Lower leg skin (tissue), 4 donors: Measurements from ENCODE around the gene NDUFA7. TPM values are rescaled to one million over a fixed set of nuclear protein-coding genes. Genes with fewer than 3 reads are reported as not detected.

Source experiments
- DNase-seq, 2 donors: peaks; one replicate each; pipeline ENCODE4 v3.0.0-alpha.2; 2019; ENCODE audit warnings: low spot score in 2 of 2
- H3K4me3 ChIP-seq: fragments of 200-600 bp; sonication (generic); 2 replicates; pipeline ENCODE4 v1.5.1; 2017; ENCODE audit warnings: mild to moderate bottlenecking, low read depth; ENCODE audit not compliant: poor library complexity, severe bottlenecking
- POLR2A ChIP-seq, 2 donors: fragments of 450-650 bp; IDR thresholded peaks; one replicate each; pipeline ENCODE4 v1.6.1; 2016 to 2017; ENCODE audit warnings: antibody characterized with exemption in 2 of 2, mild to moderate bottlenecking in 1 of 2, moderate library complexity in 1 of 2
- WGBS, 2 donors: methylation state at CpG; one replicate each; pipeline ENCODE4 v1.1.5; 2018; 5-methylcytosine and 5-hydroxymethylcytosine counted together
- intact Hi-C: fragments of 100-400 bp; cut with DNase I; formaldehyde crosslinking; loops from one replicate; pipeline ENCODE4 v1.15.0; 2023; ENCODE audit warnings: low total_unique reads
- total RNA-seq, 4 donors: library from RNA; depleted of rRNA; stranded (reverse); fragments of >200 nt; gene quantifications; one replicate each; pipeline ENCODE4 v1.1.0, GENCODE V29; 2016
- TF ChIP-seq, protein P1 (sequence below), 3 donors: fragments of 450-650 bp; IDR thresholded peaks; one replicate each; pipeline ENCODE4 v1.5.1; 2016; ENCODE audit warnings: antibody characterized with exemption in 3 of 3, mild to moderate bottlenecking in 3 of 3, moderate library complexity in 2 of 3

Gene NDUFA7
- total RNA-seq, 4 donors from 2014 or later = 24.5 to 39.5 (median 32.3) TPM

DNA sequence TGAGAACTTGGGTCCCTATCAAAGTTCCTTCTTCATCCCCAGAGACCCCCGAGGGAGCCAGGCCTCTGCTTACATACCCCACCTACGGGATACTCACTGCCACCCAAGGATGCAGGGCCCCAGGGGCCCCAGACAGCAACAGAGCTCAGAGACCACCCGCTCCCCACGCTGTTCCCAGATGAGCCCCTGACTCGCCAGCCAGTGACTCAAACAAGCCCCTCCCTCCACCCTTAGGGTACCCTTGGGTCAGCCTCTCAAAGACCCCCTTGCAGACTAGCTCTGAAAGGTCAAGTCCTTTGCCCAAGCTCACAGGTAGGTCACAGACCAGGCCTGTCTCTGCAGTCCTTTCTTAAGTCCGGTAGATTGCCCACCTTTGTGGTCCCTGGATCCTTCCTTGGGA, 58.7 kb downstream of the NDUFA7 start:
- TF ChIP-seq, protein P1, sequence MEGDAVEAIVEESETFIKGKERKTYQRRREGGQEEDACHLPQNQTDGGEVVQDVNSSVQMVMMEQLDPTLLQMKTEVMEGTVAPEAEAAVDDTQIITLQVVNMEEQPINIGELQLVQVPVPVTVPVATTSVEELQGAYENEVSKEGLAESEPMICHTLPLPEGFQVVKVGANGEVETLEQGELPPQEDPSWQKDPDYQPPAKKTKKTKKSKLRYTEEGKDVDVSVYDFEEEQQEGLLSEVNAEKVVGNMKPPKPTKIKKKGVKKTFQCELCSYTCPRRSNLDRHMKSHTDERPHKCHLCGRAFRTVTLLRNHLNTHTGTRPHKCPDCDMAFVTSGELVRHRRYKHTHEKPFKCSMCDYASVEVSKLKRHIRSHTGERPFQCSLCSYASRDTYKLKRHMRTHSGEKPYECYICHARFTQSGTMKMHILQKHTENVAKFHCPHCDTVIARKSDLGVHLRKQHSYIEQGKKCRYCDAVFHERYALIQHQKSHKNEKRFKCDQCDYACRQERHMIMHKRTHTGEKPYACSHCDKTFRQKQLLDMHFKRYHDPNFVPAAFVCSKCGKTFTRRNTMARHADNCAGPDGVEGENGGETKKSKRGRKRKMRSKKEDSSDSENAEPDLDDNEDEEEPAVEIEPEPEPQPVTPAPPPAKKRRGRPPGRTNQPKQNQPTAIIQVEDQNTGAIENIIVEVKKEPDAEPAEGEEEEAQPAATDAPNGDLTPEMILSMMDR (IDR thresholded peaks at IDR 0.05) = no peak
- TF ChIP-seq POLR2A (IDR thresholded peaks at IDR 0.05) = no peak
- H3K4me3 ChIP-seq = no peak overlapping the region
- DNase-seq = no peak
- 93 to 95% methylated on average over 6 of the region's 6 CpGs for WGBS, 2 donors
- intact Hi-C loops = loop anchor here (10.0 kb wide), 1 partner anchor 62 kb away; the partner anchor contains the start of genes NDUFA7 and RPS28

GRCh38 chr19:8261881-8262280, 59.3 kb downstream of the NDUFA7 start:
- DNase-seq = no peak
- WGBS, 2 donors = 86 to 96% methylated on average over 10 to 12 of the region's 14 CpGs
- TF ChIP-seq, protein P1 (IDR thresholded peaks at IDR 0.05) = no peak
- no peak for TF ChIP-seq POLR2A (IDR thresholded peaks at IDR 0.05)
- intact Hi-C loops = loop anchor here (10.0 kb wide), 1 partner anchor 63 kb away; the partner anchor contains the start of genes NDUFA7 and RPS28
- no peak overlapping the region for H3K4me3 ChIP-seq

- TF ChIP-seq POLR2A (IDR thresholded peaks at IDR 0.05) = no peak
- TF ChIP-seq, protein P1 (IDR thresholded peaks at IDR 0.05) = no peak
- intact Hi-C loops = loop anchor here (10.0 kb wide), 1 partner anchor 63 kb away; the partner anchor contains the start of genes NDUFA7 and RPS28
- 87 to 95% methylated on average over 9 of the region's 9 CpGs for WGBS, 2 donors
- no peak for DNase-seq
- no peak overlapping the region for H3K4me3 ChIP-seq
Measured at GRCh38 chr19:8261347-8261746, 59.8 kb downstream of the NDUFA7 start.

Other genes with a start within 250 kb of the NDUFA7 start
- gene FBN3, start 171.8 kb downstream of the NDUFA7 start, total RNA-seq = 1 to 10 TPM in 1 of 4 donors, under 1 TPM in 1, not detected in 2; 0.04 to 2.1 TPM
- 100 to 1,000 TPM; 104 to 106 (median 105) TPM for gene CERS4, start 112.0 kb downstream of the NDUFA7 start, total RNA-seq
- gene CD320, start 13.0 kb downstream of the NDUFA7 start, total RNA-seq = 10 to 100 TPM in 3 of 4 donors, 1 to 10 TPM in 1; 9.0 to 23.6 (median 16.8) TPM
- gene RPS28, start 121 bp upstream of the NDUFA7 start, total RNA-seq = 100 to 1,000 TPM; 427 to 879 (median 727) TPM
- 10 to 100 TPM in 2 of 4 donors, 1 to 10 TPM in 2; 7.6 to 16.7 (median 11.4) TPM for gene KANK3, start 21.9 kb upstream of the NDUFA7 start, total RNA-seq
- 10 to 100 TPM; 11.8 to 51.8 (median 34.7) TPM for gene ANGPTL4, start 42.8 kb upstream of the NDUFA7 start, total RNA-seq
- 100 to 1,000 TPM in 1 of 4 donors, 10 to 100 TPM in 3; 40.6 to 125 (median 56.8) TPM for gene RAB11B, start 69.0 kb upstream of the NDUFA7 start, total RNA-seq
- gene MARCHF2, start 91.9 kb upstream of the NDUFA7 start, total RNA-seq = 100 to 1,000 TPM in 1 of 4 donors, 10 to 100 TPM in 3; 53.5 to 110 (median 60.8) TPM
- gene HNRNPM, start 123.6 kb upstream of the NDUFA7 start, total RNA-seq = 100 to 1,000 TPM in 1 of 4 donors, 10 to 100 TPM in 3; 60.4 to 103 (median 79.7) TPM
- under 1 TPM in 3 of 4 donors, not detected in 1; 0.16 to 0.59 (median 0.30) TPM for gene PRAM1, start 181.3 kb upstream of the NDUFA7 start, total RNA-seq
- 10 to 100 TPM; 14.8 to 42.2 (median 18.8) TPM for gene ZNF414, start 192.8 kb upstream of the NDUFA7 start, total RNA-seq